A549 (cell line): ENCODE results near the gene NBEAL1.

Source experiments
- KDM5A ChIP-seq: fragments of 200-600 bp; sonication (generic); IDR thresholded peaks from 2 replicates; pipeline ENCODE4 v1.6.1; 2016; ENCODE audit warnings: antibody characterized with exemption, mild to moderate bottlenecking
- POLR2AphosphoS2 ChIP-seq: conservative IDR thresholded peaks from 2 replicates; pipeline ENCODE4 v1.6.1; 2012; ENCODE audit warnings: low read length, improper control_type of control experiment, inconsistent platforms
- REST ChIP-seq: fragments of 200-600 bp; sonication (generic); IDR thresholded peaks from 2 replicates; pipeline ENCODE4 v1.6.1; 2016; ENCODE audit warnings: antibody characterized with exemption, mild to moderate bottlenecking, moderate library complexity

GRCh38 chr2:203052539-203052938, 37.9 kb downstream of the NBEAL1 start:
- TF ChIP-seq KDM5A, result no peak
- TF ChIP-seq REST, result no peak
- TF ChIP-seq POLR2AphosphoS2, result no peak
